Measurements from ENCODE around the gene MND1. TPM values are rescaled to one million over a fixed set of nuclear protein-coding genes. Genes with fewer than 3 reads are reported as not detected.

MND1 gene
- total RNA-seq, 1 donor from 2014 or later: 1.00 TPM

GRCh38 chr4:153447175-153447905, 102.9 kb downstream of the MND1 start:
- Histone ChIP-seq H3K4me2 (ENCODE audit: low read length) (peak overlapping the region; percentile 36), H3K27me3 (ENCODE audit: insufficient read depth, low read length) (no peaks in the 10 kb centered on the region), H4K20me1 (ENCODE audit: insufficient read depth, low read length) (no peaks in the 10 kb centered on the region), H3K36me3 (ENCODE audit: insufficient read depth, low read length) (no peaks in the 10 kb centered on the region), H2AFZ (ENCODE audit: low read depth, low read length) (no peak overlapping the region), H3K4me1 (ENCODE audit: insufficient read depth, low read length) (no peaks in the 10 kb centered on the region), H3K9me3 (ENCODE audit: insufficient read depth, low read depth, low read length) (no peaks in the 10 kb centered on the region), H3K79me2 (ENCODE audit: insufficient read depth, low read length) (no peaks in the 10 kb centered on the region), H3K9ac (ENCODE audit: low read length) (no peak overlapping the region), H3K27ac (ENCODE audit: low read depth, low read length) (no peak overlapping the region), H3K4me3 (ENCODE audit: insufficient read depth, low read depth, low read length) (no peak overlapping the region)
- H3K27ac Mint-ChIP-seq (ENCODE audit: unreplicated experiment): no peak overlapping the region
- H3K4me3 Mint-ChIP-seq (ENCODE audit: unreplicated experiment): no peak overlapping the region
- TF ChIP-seq CTCF (IDR thresholded peaks at IDR 0.05; ENCODE audit: insufficient read depth, low read depth, low read length): no peak
- TF ChIP-seq EZH2 (IDR thresholded peaks at IDR 0.05; ENCODE audit: insufficient read depth, low read length): no peak
- peaks cover 3% of the 10 kb centered on the region for H3K9me3 Mint-ChIP-seq (ENCODE audit: unreplicated experiment)
- FAIRE-seq: no peak
- H3K36me3 Mint-ChIP-seq (ENCODE audit: low read depth, unreplicated experiment): no peaks in the 10 kb centered on the region
- no peak for DNase-seq (ENCODE audit: low read depth)
- no peaks in the 10 kb centered on the region for H3K27me3 Mint-ChIP-seq (ENCODE audit: low read depth, unreplicated experiment)
- peaks cover 5% of the 10 kb centered on the region for H3K4me1 Mint-ChIP-seq (ENCODE audit: low read depth, unreplicated experiment)

DNA sequence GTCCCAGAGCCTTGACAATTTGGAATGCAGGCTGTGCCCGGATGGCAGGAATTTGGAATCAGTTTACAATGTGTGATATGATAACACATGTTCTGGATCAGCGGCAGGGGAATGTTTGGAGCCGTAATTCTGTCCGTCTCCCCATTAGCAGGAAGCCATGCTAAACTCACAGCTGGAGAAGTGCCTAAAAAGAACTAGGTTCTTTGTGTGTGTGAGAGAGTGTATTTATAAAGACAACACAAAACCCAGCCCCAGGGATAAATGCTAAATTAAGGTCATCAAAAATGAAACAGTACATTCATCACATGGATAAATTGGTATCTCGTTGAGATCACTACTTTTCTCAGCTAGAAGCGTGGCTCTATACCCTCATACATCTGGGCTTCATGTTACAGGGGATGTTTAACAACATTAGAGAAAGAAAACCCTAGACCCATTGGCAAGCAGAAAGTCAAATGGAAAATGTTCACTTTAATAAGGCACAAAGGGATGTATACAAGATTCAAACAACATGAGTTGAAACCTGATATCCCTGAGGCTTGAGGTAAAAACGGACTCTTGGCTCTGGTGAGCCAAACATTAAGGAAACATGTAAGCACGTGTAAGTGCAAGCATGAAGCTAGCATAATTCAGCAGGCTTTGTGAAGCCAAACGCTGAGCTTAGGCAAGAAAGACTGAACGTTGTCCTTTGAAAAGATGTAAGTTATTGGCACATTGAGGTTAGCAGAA, 103.7 kb downstream of the MND1 start:
- Histone ChIP-seq H4K20me1 (ENCODE audit: insufficient read depth, low read length) (no peaks in the 10 kb centered on the region), H3K9ac (ENCODE audit: low read length) (no peak overlapping the region), H3K4me1 (ENCODE audit: insufficient read depth, low read length) (no peaks in the 10 kb centered on the region), H3K36me3 (ENCODE audit: insufficient read depth, low read length) (no peaks in the 10 kb centered on the region), H3K27ac (ENCODE audit: low read depth, low read length) (no peak overlapping the region), H3K27me3 (ENCODE audit: insufficient read depth, low read length) (no peaks in the 10 kb centered on the region), H2AFZ (ENCODE audit: low read depth, low read length) (no peak overlapping the region), H3K79me2 (ENCODE audit: insufficient read depth, low read length) (no peaks in the 10 kb centered on the region), H3K9me3 (ENCODE audit: insufficient read depth, low read depth, low read length) (no peaks in the 10 kb centered on the region), H3K4me3 (ENCODE audit: insufficient read depth, low read depth, low read length) (no peak overlapping the region), H3K4me2 (ENCODE audit: low read length) (peak overlapping the region; percentile 36)
- peaks cover 2% of the 10 kb centered on the region for H3K27me3 Mint-ChIP-seq (ENCODE audit: low read depth, unreplicated experiment)
- no peaks in the 10 kb centered on the region for H3K36me3 Mint-ChIP-seq (ENCODE audit: low read depth, unreplicated experiment)
- H3K4me3 Mint-ChIP-seq (ENCODE audit: unreplicated experiment): no peak overlapping the region
- FAIRE-seq: no peak
- peaks cover 3% of the 10 kb centered on the region for H3K9me3 Mint-ChIP-seq (ENCODE audit: unreplicated experiment)
- DNase-seq (ENCODE audit: low read depth): no peak
- TF ChIP-seq CTCF (IDR thresholded peaks at IDR 0.05; ENCODE audit: insufficient read depth, low read depth, low read length): no peak
- no peak for TF ChIP-seq EZH2 (IDR thresholded peaks at IDR 0.05; ENCODE audit: insufficient read depth, low read length)
- no peak overlapping the region for H3K27ac Mint-ChIP-seq (ENCODE audit: unreplicated experiment)
- peaks cover 5% of the 10 kb centered on the region for H3K4me1 Mint-ChIP-seq (ENCODE audit: low read depth, unreplicated experiment)

- H2AFZ ChIP-seq (ENCODE audit: low read depth, low read length): no peak overlapping the region
- Mint-ChIP-seq H3K4me3 (ENCODE audit: unreplicated experiment) (no peak overlapping the region), H3K36me3 (ENCODE audit: low read depth, unreplicated experiment) (no peaks in the 10 kb centered on the region), H3K27me3 (ENCODE audit: low read depth, unreplicated experiment) (peaks cover 2% of the 10 kb centered on the region), H3K4me1 (ENCODE audit: low read depth, unreplicated experiment) (peaks cover 5% of the 10 kb centered on the region), H3K9me3 (ENCODE audit: unreplicated experiment) (peaks cover 2% of the 10 kb centered on the region), H3K27ac (ENCODE audit: unreplicated experiment) (no peak overlapping the region)
- DNase-seq (ENCODE audit: low read depth) (no peak), FAIRE-seq (no peak)
- H3K9me3 ChIP-seq (ENCODE audit: insufficient read depth, low read depth, low read length): no peaks in the 10 kb centered on the region
- no peak overlapping the region for H3K9ac ChIP-seq (ENCODE audit: low read length)
- H3K4me3 ChIP-seq (ENCODE audit: insufficient read depth, low read depth, low read length): no peak overlapping the region
- TF ChIP-seq EZH2 (IDR thresholded peaks at IDR 0.05; ENCODE audit: insufficient read depth, low read length) (no peak), CTCF (IDR thresholded peaks at IDR 0.05; ENCODE audit: insufficient read depth, low read depth, low read length) (no peak)
- H3K4me2 ChIP-seq (ENCODE audit: low read length): no peak overlapping the region
- no peak overlapping the region for H3K27ac ChIP-seq (ENCODE audit: low read depth, low read length)
- H3K79me2 ChIP-seq (ENCODE audit: insufficient read depth, low read length): no peaks in the 10 kb centered on the region
- H3K27me3 ChIP-seq (ENCODE audit: insufficient read depth, low read length): no peaks in the 10 kb centered on the region
- no peaks in the 10 kb centered on the region for H4K20me1 ChIP-seq (ENCODE audit: insufficient read depth, low read length)
- no peaks in the 10 kb centered on the region for H3K4me1 ChIP-seq (ENCODE audit: insufficient read depth, low read length)
- H3K36me3 ChIP-seq (ENCODE audit: insufficient read depth, low read length): no peaks in the 10 kb centered on the region
Observed at GRCh38 chr4:153449338-153449737, 104.8 kb downstream of the MND1 start.

Measured in astrocyte (in vitro differentiated cells and primary cell).